GM21390 (cell line): Measurements from ENCODE around the gene STX5.
"Not testable (repeated sequence)": the region's sequence is repeated elsewhere in the genome, so short reads cannot be mapped to it uniquely, and the experiment has no call there.

Experiments used
- ATAC-seq: cut with Tn5 transposase; IDR thresholded peaks from one replicate; pipeline ENCODE4 v1.9.1; 2021; ENCODE audit not compliant: unreplicated experiment

The STX5 gene

DNA sequence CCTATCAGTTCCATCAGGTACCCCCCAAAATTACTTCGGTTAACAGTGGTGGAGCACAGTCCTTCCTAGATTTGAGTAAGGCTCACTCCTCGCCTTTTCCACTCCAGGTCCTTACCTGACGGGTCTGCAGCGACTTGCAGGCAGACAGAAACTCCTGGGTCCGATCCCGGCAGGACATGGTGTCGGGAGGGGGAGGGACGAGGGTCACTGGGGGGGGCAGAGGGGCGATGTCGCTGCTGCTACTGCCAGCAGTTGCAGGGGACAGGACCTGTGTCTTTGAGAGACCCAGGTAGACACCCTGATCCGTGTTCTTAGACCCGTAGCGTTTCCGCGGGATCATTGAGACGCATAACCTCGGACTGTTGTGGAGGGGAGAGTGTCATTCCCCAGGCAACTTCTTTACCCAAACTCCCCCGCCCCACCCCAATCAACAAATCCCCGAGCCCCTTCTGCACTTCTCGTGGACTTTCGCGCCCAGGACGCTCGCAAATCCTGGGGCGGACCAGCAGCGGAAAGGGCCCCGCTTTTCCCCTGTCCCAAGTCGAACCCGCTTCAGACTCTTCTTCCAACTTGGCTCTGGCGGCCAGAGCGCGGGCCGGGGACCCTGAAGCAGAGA is 839 bp downstream of the STX5 start:
- ATAC-seq, result no peak

DNA sequence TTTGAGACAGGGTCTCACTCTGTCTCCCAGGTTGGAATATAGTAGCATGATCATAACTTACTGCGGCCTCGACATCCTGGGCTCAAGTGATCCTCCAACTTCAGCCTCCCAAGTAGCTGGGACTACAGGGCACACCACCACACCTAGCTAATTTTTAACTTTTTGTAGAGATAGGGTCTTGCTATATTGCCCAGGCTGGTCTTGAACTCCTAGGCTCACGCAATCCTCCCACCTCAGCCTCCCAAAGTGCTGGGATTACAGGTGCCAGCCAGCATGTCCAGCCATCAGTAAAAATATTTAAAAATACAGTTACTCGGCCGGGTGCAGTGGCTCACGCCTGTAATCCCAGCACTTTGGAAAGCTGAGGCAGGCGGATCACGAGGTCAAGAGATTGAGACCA is 3.7 kb downstream of the STX5 start:
- ATAC-seq, result not testable (repeated sequence)

DNA sequence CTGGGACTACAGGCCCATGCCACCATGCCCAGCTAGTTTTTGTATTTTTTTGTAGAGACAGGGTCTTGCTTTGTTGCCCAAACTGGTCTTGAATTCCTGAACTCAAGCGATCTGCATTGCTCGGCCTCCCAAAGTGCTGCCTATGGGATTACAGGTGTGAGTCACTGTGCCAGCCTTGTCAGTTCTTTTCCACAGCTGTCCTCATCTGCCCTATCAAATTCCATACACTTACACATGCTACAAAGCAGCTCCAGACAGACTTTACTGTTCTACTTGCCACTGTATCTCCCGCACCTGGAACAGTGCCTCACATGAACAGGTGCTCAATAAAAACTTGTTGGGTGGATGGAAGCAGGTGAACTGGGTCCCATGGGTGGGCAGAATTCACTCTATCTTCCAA is 8.2 kb downstream of the STX5 start:
- no peak for ATAC-seq

GRCh38 chr11:62817129-62817528 is 14.7 kb downstream of the STX5 start:
- no peak for ATAC-seq

DNA sequence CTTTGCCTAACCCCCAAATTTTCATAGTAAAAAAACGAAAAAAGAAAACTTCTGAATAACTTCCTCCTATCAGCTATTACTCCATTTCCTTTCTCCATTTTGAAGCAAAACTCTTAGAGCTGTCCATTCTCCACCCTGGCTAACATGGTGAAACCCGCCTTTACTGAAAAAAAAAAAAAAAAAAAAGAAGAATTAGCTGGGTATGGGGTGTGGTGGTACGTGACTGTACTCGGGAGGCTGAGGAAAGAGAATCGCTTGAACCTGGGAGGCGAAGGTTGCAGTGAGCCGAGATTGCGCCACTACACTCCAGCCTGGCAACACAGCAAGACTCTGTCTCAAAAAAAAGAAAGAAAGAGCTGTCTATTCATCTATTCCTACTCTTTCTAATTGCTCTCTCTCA is 15.3 kb downstream of the STX5 start:
- no peak for ATAC-seq

DNA sequence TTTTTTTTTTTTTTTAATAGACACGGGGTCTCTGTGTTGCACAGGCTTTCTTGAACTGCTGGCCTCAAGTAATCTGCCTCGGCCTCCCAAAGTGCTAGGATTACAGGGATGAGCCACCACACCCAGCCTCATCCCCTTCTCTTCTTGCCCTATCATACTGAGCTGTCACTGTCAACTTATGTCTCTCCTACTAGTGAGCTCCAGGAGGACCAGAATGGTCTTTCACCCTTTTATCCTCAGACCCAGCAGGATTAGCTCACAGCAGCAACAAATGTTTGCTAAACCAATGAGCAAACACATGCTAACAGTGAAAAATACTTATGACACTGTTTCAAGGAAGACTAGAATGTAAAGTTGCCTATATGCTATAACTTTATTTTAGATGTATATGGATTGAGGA is 20.2 kb downstream of the STX5 start:
- ATAC-seq, result no peak

GRCh38 chr11:62810748-62811147 is 21.1 kb downstream of the STX5 start:
- no peak for ATAC-seq

GRCh38 chr11:62806611-62807121 is 25.2 kb downstream of the STX5 start:
- ATAC-seq, result no peak

DNA sequence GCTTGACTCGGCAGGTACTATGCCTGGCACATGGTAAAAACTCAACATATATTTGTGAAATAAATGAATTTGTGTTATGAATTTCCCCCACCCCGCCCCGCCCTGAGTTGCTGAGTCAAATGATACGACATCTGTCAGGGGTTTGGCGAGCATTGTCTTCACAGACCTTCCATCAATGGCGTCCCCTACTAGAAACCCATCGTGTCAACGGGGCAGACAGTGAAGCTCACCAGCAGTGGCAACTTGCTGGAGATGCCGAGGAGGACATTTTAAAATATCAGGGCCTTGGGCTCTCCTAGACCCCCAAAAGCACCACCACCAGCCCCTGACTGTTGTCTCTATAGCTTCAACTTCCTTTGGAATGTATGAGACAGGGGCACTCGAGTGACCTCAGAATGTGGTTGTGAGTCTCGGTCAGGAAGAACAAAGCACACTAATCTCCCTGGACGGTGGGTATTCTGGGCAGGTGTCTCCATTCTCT is 25.9 kb downstream of the STX5 start:
- ATAC-seq, result no peak

GRCh38 chr11:62805076-62805892 is 26.6 kb downstream of the STX5 start, which contains the start of gene NXF1:
Gene NXF1, minus strand, starts transcription at chr11:62805440. Its CDS starts 84 bp downstream, at chr11:62805356.
- ATAC-seq, result peak; percentile 80

DNA sequence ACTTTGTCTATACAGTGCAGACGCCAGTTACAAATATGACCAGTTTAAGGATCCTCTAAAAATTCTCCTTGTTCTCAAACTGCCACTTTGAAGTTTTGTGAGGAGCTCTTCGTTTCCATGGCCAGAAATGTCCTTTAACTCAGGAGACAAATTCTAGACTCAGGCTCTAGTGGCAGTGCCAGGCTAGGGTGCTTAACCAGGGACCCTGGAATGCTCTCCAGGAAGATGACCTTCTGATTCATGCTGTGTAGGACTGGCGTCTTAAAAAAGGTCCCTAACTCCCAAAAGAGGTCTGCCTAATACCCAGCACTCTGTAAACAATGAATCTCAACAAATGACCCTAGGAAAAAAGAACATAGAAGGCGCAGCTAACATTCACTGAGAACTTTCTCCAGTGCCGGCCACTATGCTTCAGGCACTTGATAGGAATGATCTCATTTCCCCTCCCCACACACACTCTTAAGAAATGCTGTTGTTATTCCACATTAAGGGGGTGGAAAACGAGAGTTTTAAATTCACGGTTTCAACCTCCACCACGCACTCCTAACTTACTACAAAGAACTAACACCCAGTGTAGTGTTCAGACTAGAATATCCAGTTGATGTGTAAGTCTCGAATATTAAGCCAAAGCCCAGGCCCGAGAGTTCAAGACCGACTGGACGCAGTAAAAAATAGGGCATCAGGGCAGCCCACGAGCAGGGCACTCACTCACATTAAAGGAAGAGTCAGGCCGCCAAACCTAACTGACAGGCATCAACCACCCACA is 27.4 kb downstream of the STX5 start:
- ATAC-seq, result peak; percentile 15

GRCh38 chr11:62801071-62801470 is 30.8 kb downstream of the STX5 start:
- no peak for ATAC-seq

DNA sequence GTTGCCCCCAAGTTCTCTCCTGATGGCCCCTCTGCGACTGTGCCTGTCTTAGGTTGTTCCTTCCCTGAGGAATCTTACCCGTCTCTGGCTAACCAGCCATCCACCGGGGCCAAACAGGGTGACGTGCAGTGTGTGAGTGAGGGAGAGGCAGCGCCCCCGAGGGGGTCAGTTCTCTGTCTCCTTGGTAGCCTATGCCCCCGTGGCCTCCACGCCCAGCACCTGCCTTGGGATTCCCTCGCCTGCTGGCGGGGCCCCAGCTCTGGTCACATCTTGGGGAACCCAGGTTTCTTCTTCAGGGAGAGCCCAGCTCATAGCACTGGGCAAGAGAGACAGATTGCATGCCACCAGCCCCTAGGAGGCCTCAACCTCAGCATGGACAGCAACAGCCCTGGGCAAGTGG is 32.4 kb downstream of the STX5 start:
- ATAC-seq, result no peak

DNA sequence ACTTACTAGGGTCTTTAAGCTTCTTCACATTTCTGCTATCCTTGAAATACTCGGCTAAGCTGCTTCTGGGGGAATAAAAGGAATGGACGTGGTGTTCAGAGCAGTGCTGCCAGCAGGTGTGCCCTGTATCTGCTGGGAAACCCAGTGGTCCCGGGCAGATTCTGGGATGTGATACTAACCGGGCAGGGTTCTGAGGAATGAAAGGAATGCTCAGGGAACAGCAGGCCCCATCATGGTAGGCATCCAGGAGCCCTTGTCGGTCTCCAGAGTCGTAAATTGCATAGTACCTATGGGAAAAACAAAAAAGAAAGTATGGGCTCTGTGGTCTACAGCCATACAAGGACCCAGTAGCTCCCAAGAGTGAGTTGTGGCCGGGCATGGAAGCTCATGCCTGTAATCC is 35.6 kb downstream of the STX5 start:
- ATAC-seq, result no peak

- no peak for ATAC-seq
Observed at GRCh38 chr11:62794201-62794775, 37.6 kb downstream of the STX5 start.

GRCh38 chr11:62792202-62792575 is 39.7 kb downstream of the STX5 start:
- no peak for ATAC-seq

DNA sequence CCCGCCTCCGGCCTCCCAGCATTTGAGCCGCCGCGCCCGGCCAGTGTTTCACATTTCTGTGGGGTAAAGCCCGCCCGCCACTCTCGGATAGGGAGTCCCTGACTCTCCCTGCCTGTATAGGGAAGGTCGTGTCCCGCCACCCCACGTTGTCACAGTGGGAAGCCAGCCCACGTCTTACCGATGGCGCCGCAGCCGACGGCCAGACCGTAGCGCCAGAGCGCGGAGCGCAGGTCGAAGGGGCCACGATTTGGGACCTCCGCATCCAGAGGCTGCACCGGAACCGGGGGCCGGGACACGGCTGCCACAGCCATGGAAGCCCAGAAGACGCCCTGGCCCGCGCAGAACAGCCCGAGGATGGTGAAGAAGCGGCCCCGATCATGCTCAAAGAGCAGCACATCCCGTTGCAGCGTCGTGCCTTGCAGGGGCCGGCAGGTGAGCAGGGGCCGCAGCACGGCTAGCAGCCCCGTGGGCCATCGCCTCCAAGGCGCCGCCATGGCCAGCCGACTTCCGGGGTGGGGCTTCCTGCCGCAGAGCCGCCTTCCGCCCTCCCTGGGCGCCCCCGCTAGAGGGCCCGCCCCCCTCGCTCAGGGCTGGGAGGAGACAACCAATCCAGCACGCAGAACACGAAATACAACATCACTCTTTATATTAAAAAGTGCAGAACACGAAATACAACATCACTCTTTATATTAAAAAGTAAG is 40.2 kb downstream of the STX5 start, which contains the start of gene TMEM223:
TMEM223 (minus strand) TSS at position 506 of the 701 bp plus-strand sequence; CDS start at position 494, 12 bp downstream.
- peak; percentile 69 for ATAC-seq

- no peak for ATAC-seq
Observed at GRCh38 chr11:62789576-62789975, 42.3 kb downstream of the STX5 start.

DNA sequence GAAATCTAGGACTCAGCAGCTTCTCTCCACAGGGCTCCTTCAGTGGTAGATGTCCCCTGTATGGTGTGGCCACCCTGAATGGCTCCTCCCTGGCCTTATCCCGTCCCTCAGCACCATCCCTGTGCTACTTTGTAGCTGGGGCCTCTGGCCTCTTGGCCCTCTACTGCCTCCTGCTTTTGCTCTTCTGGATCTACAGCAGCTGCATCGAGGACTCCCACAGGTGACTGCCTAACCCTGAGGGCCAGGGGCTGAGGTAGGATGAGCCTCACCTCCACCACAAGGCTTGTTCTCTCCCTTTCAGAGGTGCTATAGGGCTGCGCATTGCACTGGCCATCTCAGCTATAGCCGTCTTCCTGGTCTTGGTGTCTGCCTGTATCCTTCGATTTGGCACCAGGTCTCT is 42.9 kb downstream of the STX5 start:
- ATAC-seq, result no peak

DNA sequence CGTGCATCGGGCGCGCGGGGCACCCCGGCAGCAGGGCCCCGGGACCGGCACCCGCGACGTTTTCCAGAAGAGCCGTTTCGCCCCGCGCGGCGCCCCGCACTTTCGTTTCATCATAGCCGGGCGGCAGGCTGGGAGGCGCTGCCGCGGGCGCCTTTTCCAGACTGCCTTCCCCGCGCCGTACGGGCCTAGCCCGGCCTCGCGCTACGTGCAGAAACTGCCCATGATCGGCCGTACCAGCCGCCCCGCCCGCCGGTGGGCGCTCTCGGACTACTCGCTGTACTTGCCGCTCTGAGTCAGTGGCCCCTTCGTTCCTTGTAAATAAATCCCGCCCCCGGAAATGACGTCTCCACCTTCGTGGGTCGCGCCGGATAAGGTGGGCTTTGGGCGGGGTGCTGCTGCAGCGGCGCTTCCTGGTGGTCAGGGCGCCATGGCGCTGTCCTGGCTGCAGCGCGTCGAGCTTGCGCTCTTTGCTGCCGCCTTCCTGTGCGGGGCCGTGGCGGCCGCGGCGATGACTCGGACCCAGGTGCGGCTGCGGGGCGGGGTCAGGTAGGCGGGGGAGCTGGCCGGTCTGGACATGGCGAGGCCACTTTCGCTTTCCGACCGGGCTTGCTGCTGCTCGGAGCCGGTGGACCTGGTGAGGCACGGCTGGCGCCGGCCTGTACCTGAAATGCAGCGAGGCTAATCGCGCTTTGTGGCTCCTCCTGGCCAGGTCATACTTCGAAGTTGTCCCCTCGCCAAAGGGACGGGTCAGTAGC is 44.7 kb downstream of the STX5 start, which contains the start of gene TMEM179B:
TMEM179B (plus strand) TSS at position 398 of the 755 bp plus-strand sequence; CDS start at position 428, 30 bp downstream.
- ATAC-seq, result peak; percentile 58
